HG03575 (cell line): ENCODE measurements around the gene CXCR2.
"Not testable (repeated sequence)": the region's sequence is repeated elsewhere in the genome, so short reads cannot be mapped to it uniquely, and the experiment has no call there.

Experiments
- ATAC-seq: cut with Tn5 transposase; IDR thresholded peaks from one replicate; pipeline ENCODE4 v1.9.1; 2021; ENCODE audit not compliant: unreplicated experiment, insufficient number of reproducible peaks, low FRiP score; ENCODE audit errors: extremely low read depth

CXCR2 gene

GRCh38 chr2:218169757-218170546 lies 44.1 kb downstream of the CXCR2 start:
- ATAC-seq = no peak

GRCh38 chr2:218171744-218172143 lies 45.9 kb downstream of the CXCR2 start:
- ATAC-seq = not testable (repeated sequence)

GRCh38 chr2:218172845-218173244 lies 47.0 kb downstream of the CXCR2 start:
- ATAC-seq = no peak

GRCh38 chr2:218179782-218180181 lies 54.0 kb downstream of the CXCR2 start:
- ATAC-seq = no peak

GRCh38 chr2:218180467-218181114 lies 54.8 kb downstream of the CXCR2 start:
- no peak for ATAC-seq

GRCh38 chr2:218184331-218184730 lies 58.5 kb downstream of the CXCR2 start:
- ATAC-seq = no peak

GRCh38 chr2:218186355-218186766 lies 60.5 kb downstream of the CXCR2 start:
- ATAC-seq = no peak
